VCaP (cell line): ENCODE results near the gene SMYD1.

Source experiments
- H3K27ac ChIP-seq: fragments of 450-650 bp; 2 replicates; pipeline ENCODE4 v1.5.1; 2017
- CTCF ChIP-seq: fragments of 450-650 bp; conservative IDR thresholded peaks from 2 replicates; pipeline ENCODE4 v1.5.1; 2017; ENCODE audit warnings: mild to moderate bottlenecking, moderate library complexity

The SMYD1 gene

GRCh38 chr2:88146590-88146989 is 79.0 kb downstream of the SMYD1 start:
- H3K27ac ChIP-seq = no peak overlapping the region
- no peak for TF ChIP-seq CTCF

GRCh38 chr2:88147145-88147544 is 79.5 kb downstream of the SMYD1 start:
- no peak for TF ChIP-seq CTCF

GRCh38 chr2:88148929-88149438 is 81.4 kb downstream of the SMYD1 start:
- no peak for TF ChIP-seq CTCF
- H3K27ac ChIP-seq = no peak overlapping the region

More at GRCh38 chr2:88147145-88147544, 79.5 kb downstream of the SMYD1 start:
- no peak overlapping the region for H3K27ac ChIP-seq

- no peak for TF ChIP-seq CTCF
- no peak overlapping the region for H3K27ac ChIP-seq
Observed at GRCh38 chr2:88159481-88159880, 91.9 kb downstream of the SMYD1 start.

GRCh38 chr2:88159955-88160415 is 92.4 kb downstream of the SMYD1 start:
- no peak overlapping the region for H3K27ac ChIP-seq
- TF ChIP-seq CTCF = peak; percentile 85

- no peak for TF ChIP-seq CTCF
- H3K27ac ChIP-seq = no peak overlapping the region
Observed at GRCh38 chr2:88160517-88160916, 92.9 kb downstream of the SMYD1 start.

GRCh38 chr2:88161446-88162244 is 94.0 kb downstream of the SMYD1 start:
- TF ChIP-seq CTCF = no peak

More at GRCh38 chr2:88161446-88162244, 94.0 kb downstream of the SMYD1 start:
- H3K27ac ChIP-seq = no peak overlapping the region
